DND-41 (cell line): ENCODE data around the gene RBMS3.

ENCODE experiments used
- ATAC-seq: fragments of 200-7000 bp; cut with Tn5 transposase; 3 replicates; pipeline ENCODE4 v1.9.1; 2021; ENCODE audit warnings: low read depth; ENCODE audit not compliant: insufficient read depth
- DNase-seq: peaks from one replicate; pipeline ENCODE4 v3.0.0-alpha.2; 2020
- H2AFZ ChIP-seq: 2 replicates; pipeline ENCODE4 v1.6.0; 2012; ENCODE audit warnings: low read depth, low read length
- H3K27ac ChIP-seq: 2 replicates; pipeline ENCODE4 v1.5.1; 2012; ENCODE audit warnings: low read length, inconsistent platforms
- H3K27me3 ChIP-seq: fragments of 200-600 bp; sonication (generic); 2 replicates; pipeline ENCODE4 v1.6.0; 2012; ENCODE audit warnings: low read length, mild to moderate bottlenecking, inconsistent platforms; ENCODE audit not compliant: insufficient read depth, poor library complexity
- H3K36me3 ChIP-seq: 2 replicates; pipeline ENCODE4 v1.5.1; 2012; ENCODE audit warnings: low read length, inconsistent platforms; ENCODE audit not compliant: insufficient read depth
- H3K4me1 ChIP-seq: 2 replicates; pipeline ENCODE4 v1.5.1; 2012; ENCODE audit warnings: mild to moderate bottlenecking, low read length; ENCODE audit not compliant: insufficient read depth
- H3K4me2 ChIP-seq: 2 replicates; pipeline ENCODE4 v1.6.0; 2012; ENCODE audit warnings: mild to moderate bottlenecking, moderate library complexity, low read length, inconsistent platforms; ENCODE audit not compliant: insufficient read depth
- H3K4me3 ChIP-seq, 2 experiments: fragments of 200-600 bp in 1 of 2; shearing (Covaris generic) in 1 of 2; 2 replicates each; pipeline ENCODE4 v1.5.1; 2012 to 2016; ENCODE audit warnings: inconsistent platforms in 2 of 2, low read length in 2 of 2, mild to moderate bottlenecking in 2 of 2, low read depth in 1 of 2, moderate library complexity in 1 of 2
- H3K79me2 ChIP-seq: 2 replicates; pipeline ENCODE4 v1.6.0; 2012; ENCODE audit warnings: low read length, inconsistent platforms; ENCODE audit not compliant: insufficient read depth
- H3K9ac ChIP-seq: 2 replicates; pipeline ENCODE4 v1.6.0; 2012; ENCODE audit warnings: low read depth, mild to moderate bottlenecking, inconsistent platforms, low read length, moderate library complexity
- H3K9me3 ChIP-seq: 2 replicates; pipeline ENCODE4 v1.5.1; 2012; ENCODE audit warnings: low read length, moderate library complexity, mild to moderate bottlenecking, inconsistent platforms; ENCODE audit not compliant: insufficient read depth, severe bottlenecking
- H4K20me1 ChIP-seq: 2 replicates; pipeline ENCODE4 v1.6.0; 2012; ENCODE audit warnings: low read length; ENCODE audit not compliant: insufficient read depth
- EZH2 ChIP-seq: IDR thresholded peaks from 3 replicates; pipeline ENCODE4 v1.6.1; 2012; ENCODE audit warnings: borderline replicate concordance, low read depth, mild to moderate bottlenecking, moderate library complexity, low read length, inconsistent platforms; ENCODE audit not compliant: severe bottlenecking
- TF ChIP-seq, protein P1 (sequence below): IDR thresholded peaks from 2 replicates; pipeline ENCODE4 v1.5.1; 2012; ENCODE audit warnings: borderline replicate concordance, low read length, moderate library complexity, mild to moderate bottlenecking; ENCODE audit not compliant: poor library complexity, severe bottlenecking; ENCODE audit errors: extremely low read depth

Gene RBMS3

DNA sequence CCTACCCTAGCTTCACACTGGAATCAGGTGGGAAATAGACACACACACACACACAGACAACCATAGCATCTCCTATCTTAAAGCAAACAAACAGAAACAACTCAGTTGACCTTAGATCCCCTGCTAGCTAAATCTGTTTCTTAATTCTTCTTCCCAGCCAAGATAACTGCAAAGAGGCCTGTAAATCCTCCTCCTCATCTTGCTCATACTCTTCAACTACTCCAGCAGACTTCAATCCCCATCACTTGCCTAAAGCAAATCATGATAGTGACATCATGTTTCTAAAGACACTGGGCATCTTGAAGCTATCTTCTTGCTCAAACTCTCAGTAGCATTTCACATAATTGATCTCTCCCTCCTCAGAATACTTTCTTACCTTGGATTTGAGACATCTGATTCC is 303.0 kb downstream of the RBMS3 start:
- ATAC-seq: no peak
- no peaks in the 10 kb centered on the region for H3K36me3 ChIP-seq
- H3K27me3 ChIP-seq: no peaks in the 10 kb centered on the region
- H3K4me2 ChIP-seq: no peak overlapping the region
- no peaks in the 10 kb centered on the region for H3K4me1 ChIP-seq
- H3K79me2 ChIP-seq: no peaks in the 10 kb centered on the region
- H3K27ac ChIP-seq: no peak overlapping the region
- no peak overlapping the region for H2AFZ ChIP-seq
- DNase-seq: no peak
- no peak overlapping the region for H3K9ac ChIP-seq
- no peak for TF ChIP-seq EZH2
- TF ChIP-seq, protein P1, sequence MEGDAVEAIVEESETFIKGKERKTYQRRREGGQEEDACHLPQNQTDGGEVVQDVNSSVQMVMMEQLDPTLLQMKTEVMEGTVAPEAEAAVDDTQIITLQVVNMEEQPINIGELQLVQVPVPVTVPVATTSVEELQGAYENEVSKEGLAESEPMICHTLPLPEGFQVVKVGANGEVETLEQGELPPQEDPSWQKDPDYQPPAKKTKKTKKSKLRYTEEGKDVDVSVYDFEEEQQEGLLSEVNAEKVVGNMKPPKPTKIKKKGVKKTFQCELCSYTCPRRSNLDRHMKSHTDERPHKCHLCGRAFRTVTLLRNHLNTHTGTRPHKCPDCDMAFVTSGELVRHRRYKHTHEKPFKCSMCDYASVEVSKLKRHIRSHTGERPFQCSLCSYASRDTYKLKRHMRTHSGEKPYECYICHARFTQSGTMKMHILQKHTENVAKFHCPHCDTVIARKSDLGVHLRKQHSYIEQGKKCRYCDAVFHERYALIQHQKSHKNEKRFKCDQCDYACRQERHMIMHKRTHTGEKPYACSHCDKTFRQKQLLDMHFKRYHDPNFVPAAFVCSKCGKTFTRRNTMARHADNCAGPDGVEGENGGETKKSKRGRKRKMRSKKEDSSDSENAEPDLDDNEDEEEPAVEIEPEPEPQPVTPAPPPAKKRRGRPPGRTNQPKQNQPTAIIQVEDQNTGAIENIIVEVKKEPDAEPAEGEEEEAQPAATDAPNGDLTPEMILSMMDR: no peak
- H3K9me3 ChIP-seq: no peaks in the 10 kb centered on the region
- no peaks in the 10 kb centered on the region for H4K20me1 ChIP-seq
- no peak overlapping the region for H3K4me3 ChIP-seq

DNA sequence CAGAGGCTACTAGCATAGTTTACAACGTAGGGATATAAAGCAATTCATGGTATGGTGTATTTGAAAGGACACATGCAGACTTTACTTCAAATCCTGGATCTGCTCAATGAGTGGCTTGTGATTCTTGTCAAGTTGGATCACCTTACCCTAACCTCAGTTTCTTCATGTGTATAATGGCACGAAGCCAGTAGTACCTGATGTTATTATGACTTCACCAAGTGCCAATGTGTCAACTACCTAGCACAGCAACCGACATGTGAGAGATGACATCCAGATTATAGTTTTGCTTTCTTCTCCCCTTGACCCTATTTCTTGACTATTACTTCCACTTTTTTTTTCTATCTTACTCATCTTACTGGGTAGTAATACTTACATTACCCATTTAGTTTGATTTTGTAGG is 304.5 kb downstream of the RBMS3 start:
- TF ChIP-seq EZH2: no peak
- TF ChIP-seq, protein P1: no peak
- Histone ChIP-seq H3K27ac (no peak overlapping the region), H3K27me3 (no peaks in the 10 kb centered on the region), H3K4me1 (no peaks in the 10 kb centered on the region), H3K9ac (no peak overlapping the region), H2AFZ (no peak overlapping the region), H4K20me1 (no peaks in the 10 kb centered on the region), H3K4me2 (no peak overlapping the region), H3K79me2 (no peaks in the 10 kb centered on the region), H3K9me3 (no peaks in the 10 kb centered on the region), H3K36me3 (no peaks in the 10 kb centered on the region), H3K4me3 (no peak overlapping the region)
- no peak for DNase-seq
- ATAC-seq: no peak

DNA sequence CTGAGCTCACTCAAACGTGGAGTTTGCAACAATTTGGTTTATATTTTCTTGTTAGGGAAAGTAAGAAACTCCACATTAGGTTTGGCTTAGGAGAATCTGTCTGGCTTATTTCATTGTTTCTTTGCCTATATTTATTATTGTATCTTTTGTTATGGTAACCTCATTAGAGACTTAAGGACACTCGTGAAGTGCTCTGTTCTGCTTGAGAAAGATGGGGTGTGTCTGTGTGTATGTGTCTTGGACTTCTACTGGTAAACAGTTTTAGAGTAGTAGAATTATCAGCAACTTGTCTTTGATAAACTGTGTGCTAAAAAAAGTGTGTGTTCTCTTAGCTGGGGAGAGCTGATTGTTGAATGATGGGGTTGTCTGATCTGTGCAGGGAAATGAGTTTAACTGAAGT is 306.5 kb downstream of the RBMS3 start:
- Histone ChIP-seq H3K79me2 (no peaks in the 10 kb centered on the region), H3K4me3 (no peak overlapping the region), H3K4me2 (no peak overlapping the region), H3K9me3 (no peaks in the 10 kb centered on the region), H3K9ac (no peak overlapping the region), H3K27ac (no peak overlapping the region), H3K4me1 (no peaks in the 10 kb centered on the region), H2AFZ (no peak overlapping the region), H3K36me3 (no peaks in the 10 kb centered on the region), H3K27me3 (no peaks in the 10 kb centered on the region), H4K20me1 (no peaks in the 10 kb centered on the region)
- TF ChIP-seq EZH2: no peak
- TF ChIP-seq, protein P1: no peak
- DNase-seq: no peak
- ATAC-seq: no peak

DNA sequence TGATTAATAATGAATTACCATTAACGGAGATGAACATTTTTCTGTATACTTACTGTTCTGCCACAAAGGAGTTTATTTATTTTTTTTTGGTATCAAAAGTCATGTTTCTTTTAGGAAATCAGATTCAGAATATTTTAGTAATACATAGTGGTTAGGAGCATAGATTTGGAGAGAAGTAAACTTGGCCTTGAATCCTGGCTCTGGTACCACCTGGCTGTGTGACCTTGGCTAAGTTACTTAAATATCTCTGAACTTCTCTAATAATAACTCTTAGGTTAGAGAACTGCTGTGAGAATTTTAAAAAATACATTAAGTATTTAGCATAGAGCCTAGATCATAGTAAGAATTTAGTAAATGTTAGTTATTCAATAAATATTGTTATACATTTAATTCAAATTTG is 309.1 kb downstream of the RBMS3 start:
- no peaks in the 10 kb centered on the region for H3K4me1 ChIP-seq
- no peak for ATAC-seq
- H3K9me3 ChIP-seq: no peaks in the 10 kb centered on the region
- no peak overlapping the region for H3K4me3 ChIP-seq
- no peaks in the 10 kb centered on the region for H4K20me1 ChIP-seq
- no peak overlapping the region for H2AFZ ChIP-seq
- H3K79me2 ChIP-seq: no peaks in the 10 kb centered on the region
- H3K4me2 ChIP-seq: no peak overlapping the region
- H3K9ac ChIP-seq: no peak overlapping the region
- no peaks in the 10 kb centered on the region for H3K36me3 ChIP-seq
- no peak for DNase-seq
- TF ChIP-seq, protein P1: no peak
- no peak for TF ChIP-seq EZH2
- H3K27me3 ChIP-seq: no peaks in the 10 kb centered on the region
- no peak overlapping the region for H3K27ac ChIP-seq
